HG03354 (cell line): ENCODE measurements around the gene ZNF155.
A peak's percentile ranks its signal among the peaks of the same experiment; 100 is the strongest.

Source experiments
- ATAC-seq: cut with Tn5 transposase; IDR thresholded peaks from one replicate; pipeline ENCODE4 v1.9.1; 2021; ENCODE audit warnings: mild to moderate bottlenecking; ENCODE audit not compliant: unreplicated experiment, poor library complexity, severe bottlenecking

Gene ZNF155

DNA sequence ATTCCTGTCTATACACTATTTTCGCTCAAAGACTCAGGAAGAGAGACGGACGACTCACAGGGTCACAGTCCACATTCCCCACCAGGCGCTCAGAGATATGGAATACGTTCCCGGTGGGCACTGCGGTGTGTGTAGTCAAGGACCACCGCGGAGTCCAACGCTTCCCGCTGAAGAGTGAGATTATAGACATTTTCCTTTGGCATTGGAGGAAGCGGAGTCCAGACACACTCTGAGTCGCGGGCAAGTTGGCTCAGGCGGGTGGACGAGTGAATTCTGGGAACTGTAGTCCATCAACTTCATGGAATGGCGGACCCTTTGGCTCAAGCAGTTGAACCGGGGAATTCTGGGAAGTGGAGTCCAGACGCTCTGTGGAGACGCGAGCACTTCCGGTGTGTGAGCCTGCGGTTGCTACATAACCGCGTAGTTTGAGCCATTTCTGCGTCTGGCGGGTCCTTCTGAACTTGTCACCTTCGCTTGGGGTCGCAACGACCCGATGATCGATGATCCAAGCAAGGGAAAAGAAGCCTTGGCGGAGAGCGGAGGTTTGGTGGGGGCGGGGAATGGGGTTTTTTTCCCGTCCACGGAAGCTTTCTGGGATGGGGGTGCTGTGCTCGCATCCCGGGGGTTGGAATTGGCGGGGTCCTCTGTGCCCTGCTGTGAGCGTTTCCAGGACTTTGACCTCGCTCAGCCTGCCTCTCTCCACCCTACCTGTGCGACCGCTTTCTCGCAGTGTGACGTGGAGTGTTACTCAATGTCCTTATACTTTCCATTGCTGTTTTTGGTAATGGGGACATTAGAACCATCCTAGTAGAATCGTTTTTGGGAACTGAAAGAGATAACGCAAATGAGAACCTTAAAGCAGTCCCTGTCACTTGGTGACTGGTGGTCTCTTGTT is 18.8 kb downstream of the ZNF155 start, which contains the start of gene ZNF230:
Gene ZNF230, plus strand, starts transcription at position 392 of the 895 bp plus-strand sequence. CDS start 4,122 bp downstream, outside the sequence.
- peak; percentile 88 for ATAC-seq

DNA sequence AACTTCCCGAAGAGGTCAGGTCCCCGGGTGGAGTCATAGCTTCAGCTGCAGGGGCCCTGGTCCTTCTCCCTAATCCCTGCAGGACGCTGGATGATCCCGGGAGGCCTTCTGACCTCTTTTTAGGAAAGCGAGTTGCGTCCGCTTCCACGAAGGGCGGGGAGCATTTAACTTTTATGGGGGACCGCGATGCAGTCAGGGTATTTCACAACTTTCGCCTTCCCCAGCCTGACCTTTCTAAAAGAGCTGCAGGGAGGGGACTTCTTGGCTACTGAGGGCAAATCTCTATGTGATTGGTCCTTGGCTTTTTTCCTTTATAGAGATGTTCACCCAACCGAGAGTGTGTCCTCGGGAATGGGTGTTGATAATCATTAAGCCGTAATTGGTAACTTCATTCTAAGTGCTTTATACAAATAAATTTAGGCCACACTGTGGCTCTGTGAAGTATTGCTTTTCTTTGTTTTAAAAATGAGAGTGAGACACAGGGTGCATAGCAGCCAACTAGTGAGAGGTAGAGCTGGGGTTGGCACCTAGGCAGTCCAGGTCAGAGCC is 19.5 kb downstream of the ZNF155 start:
- ATAC-seq = peak; percentile 44

DNA sequence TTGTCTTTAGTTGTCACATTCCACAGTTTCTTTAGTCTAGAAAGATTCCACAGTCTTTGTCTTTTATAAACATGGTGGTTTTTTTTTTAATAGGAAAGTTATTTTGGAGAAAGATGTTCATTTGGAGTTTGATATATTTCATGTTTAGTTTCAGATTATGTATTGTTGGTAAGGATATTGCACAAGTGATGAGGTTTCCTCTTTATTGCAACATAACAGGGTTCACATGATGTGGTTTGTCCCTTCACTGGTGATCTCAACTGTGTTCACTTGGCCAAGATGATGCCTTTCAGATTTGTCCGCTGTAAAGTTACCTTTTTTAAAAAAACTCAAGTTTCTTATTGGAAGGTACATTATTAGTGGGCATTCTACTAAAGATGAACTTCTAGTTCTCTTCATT is 22.0 kb downstream of the ZNF155 start:
- ATAC-seq = no peak

DNA sequence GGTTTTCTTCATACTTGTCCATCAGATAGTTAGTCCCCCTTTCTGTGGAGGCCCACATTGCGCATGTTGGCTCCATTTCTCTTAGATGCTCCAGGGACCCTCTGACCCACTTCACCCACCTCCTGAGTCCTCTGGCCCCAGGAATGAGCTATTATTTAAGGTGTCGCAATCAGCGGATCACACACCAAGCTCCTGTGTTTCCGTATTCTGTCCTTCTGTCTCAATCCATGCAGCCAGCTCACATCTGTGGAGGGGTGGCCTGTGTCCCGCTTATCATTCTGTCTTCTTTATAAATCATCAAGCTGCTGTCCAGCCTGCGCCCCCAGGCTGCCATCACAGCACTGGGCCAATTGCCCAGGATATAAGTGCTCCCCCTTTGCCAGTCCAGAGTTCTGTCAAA is 23.5 kb downstream of the ZNF155 start:
- ATAC-seq = no peak

DNA sequence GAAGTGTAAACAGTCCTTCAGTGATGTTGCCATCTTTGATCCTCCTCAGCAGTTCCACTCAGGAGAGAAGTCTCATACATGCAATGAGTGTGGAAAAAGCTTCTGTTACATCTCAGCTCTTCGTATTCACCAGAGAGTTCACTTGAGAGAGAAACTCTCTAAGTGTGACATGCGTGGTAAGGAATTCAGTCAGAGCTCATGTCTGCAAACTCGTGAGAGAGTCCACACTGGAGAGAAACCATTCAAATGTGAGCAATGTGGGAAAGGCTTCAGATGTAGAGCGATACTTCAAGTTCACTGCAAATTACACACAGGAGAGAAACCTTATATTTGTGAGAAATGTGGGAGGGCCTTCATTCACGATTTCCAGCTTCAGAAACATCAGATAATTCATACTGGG is 26.5 kb downstream of the ZNF155 start:
- no peak for ATAC-seq

DNA sequence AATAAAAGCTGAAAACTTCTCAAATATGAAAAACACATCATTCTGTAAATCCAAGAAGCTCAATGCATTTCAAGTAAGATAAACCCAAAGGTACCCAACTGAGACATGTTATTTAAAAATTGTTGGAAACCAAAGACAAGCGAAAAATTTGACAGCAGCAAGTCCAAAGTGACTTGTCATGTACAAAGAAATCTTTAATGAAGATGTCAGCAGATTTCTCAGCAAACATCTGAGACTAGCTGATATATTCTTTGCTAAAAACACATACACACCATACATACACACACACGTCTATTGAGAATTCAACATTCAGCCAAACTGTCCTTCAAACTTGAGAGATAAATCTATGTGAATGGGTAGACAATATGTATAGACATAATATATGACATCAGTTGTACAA is 35.5 kb downstream of the ZNF155 start:
- ATAC-seq = no peak

DNA sequence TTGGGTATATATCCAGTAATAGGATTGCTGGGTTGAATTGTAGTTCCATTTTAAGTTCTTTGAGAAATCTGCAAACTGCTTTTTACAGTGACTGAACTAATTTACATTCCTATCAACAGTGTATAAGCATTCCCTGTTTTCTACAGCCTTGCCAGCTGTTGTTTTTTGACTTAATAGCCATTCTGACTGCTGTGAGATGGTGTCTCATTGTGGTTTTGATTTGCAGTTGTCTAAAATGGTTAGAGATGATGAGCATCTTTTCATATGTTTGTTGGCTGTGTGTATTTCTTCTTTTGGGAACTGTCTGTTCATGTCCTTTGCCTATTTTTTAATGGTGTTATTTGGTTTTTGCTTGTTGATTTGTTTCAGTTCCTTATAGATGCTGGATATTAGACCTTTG is 37.2 kb downstream of the ZNF155 start:
- ATAC-seq = no peak

DNA sequence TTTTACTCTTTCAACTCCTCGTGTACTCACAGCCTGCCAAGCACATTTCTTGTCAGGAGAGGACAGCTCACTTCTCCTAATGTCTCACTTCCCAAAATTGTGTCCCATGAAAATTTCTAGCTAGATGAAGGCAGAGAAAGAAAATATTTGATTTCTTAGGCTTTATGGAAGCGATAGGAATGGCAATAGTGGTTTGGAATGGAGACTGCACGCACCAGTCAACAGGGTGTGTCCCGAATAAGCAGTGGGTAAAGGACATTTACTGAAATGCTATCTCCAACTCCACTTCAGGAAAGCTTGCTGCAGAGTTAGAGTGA is 40.9 kb downstream of the ZNF155 start:
- ATAC-seq = no peak

DNA sequence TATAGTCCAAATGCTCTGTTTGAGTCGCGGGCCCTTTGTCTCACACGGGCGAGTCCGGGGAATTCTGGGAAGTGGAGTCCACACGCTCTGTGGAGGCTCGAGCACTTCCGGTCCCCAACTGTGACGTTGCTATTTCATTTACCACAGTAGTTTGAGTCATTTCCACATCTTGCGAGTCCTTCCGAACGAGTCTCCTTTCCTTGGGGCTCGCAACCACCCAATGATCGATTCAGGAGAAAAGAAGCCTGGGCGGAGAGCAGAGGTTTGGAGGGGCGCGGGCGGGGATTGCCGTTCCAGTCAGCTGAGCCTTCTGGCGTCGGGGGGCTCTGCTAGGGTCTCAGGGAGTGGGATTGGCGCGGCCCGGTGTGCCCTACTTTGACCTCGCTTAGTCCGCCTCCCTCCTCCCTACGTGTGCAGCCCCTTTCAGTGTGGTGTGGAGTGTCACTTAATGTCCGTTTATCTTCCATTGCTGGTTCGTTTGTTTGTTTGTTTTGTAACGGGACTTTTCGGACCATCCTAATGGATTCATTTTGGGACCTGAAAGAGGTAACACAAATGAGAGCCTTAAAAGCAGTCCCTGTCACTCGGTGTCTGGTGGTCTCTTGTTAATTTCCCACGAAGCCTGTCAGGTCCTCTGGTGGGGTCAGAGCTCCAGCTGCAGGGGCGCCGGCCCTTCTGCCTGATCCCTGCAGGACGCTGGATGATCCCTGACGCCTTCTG is 41.4 kb downstream of the ZNF155 start, which contains the start of gene ZNF222:
Gene ZNF222, plus strand, starts transcription at position 163 of the 720 bp plus-strand sequence. Its CDS starts 58 bp downstream, at position 221.
- ATAC-seq = peak; percentile 95

DNA sequence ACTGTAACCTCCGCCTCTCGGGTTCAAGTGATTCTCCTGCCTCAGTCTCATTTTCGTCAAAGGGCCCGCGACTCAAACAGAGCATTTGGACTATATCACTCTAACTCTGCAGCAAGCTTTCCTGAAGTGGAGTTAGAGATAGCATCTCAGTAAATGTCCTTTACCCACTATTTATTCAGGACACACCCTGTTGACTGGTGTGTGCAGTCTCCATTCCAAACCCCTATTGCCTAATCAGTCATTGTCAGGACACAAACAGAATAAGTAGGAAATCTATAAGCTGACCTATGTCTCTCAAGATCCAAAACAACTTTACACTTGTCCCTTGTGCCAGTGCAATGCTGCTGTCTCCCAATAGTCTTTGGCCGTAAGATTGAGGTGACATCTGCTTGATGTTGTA is 42.6 kb downstream of the ZNF155 start:
- ATAC-seq = no peak

DNA sequence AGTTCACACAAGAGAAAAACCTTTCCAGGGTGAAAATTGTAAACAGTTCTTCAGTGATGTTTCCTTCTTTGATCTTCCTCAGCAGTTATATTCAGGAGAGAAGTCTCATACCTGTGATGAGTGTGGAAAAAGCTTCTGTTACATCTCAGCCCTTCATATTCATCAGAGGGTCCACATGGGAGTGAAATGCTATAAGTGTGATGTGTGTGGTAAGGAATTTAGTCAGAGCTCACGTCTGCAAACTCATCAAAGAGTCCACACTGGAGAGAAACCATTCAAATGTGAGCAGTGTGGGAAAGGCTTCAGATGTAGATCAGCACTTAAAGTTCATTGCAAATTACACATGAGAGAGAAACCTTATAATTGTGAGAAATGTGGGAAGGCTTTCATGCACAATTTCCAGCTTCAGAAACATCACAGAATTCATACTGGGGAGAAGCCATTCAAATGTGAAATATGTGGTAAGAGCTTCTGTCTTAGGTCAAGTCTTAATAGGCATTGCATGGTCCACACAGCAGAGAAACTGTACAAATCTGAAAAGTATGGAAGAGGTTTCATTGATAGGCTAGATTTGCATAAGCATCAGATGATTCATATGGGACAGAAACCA is 48.1 kb downstream of the ZNF155 start:
- ATAC-seq = no peak

DNA sequence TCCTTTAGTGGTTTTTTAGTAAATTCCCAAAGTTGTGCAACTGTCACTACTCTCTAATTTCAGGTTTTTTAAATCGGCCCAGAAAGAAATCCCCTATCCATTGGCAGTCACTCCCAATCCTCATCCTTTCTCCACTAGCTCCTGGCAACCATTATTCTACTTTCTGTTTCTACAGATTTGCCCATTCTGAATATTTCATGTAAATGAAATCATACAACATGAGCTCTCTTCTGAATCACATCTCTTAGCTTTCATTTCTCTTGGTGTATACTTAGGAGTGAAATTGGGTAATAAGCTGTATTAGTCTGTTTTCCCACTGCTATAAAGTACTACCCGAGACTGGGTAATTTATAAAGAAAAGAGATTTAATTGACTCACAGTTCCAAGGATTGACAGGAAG is 58.2 kb downstream of the ZNF155 start:
- ATAC-seq = no peak
